ENCODE results near the gene ING4. TPM values are rescaled to one million over a fixed set of nuclear protein-coding genes. Genes with fewer than 3 reads are reported as not detected.

Gene ING4
- total and polyA plus RNA-seq, 12 donors = 22.6 to 87.6 (median 41.3) TPM

GRCh38 chr12:6612652-6613014 lies 50.3 kb downstream of the ING4 start:
- no peak for TF ChIP-seq POLR2A (IDR thresholded peaks at IDR 0.05)
- TF ChIP-seq CTCF (IDR thresholded peaks at IDR 0.05) = no peak
- H3K4me3 ChIP-seq = peak overlapping the region in 1 of 4 donors; percentile 24
- H3K9me3 ChIP-seq (replicated peaks in 1 of 3) = no peaks in the 10 kb centered on the region
- WGBS, 4 donors = 7 to 54% (median 48%) methylated on average over 2 to 7 of the region's 7 CpGs
- peaks cover 24 to 27% of the 10 kb centered on the region in 2 donors for H3K4me1 ChIP-seq (replicated peaks in 1 of 2)
- intact Hi-C loops (cut with DNase I) = loop anchor here in 1 of 2 donors (10.0 kb wide), 1 partner anchor 52 kb away; the partner anchor contains the start of gene ING4
- no peaks in the 10 kb centered on the region for H3K27me3 ChIP-seq
- peak overlapping the region; percentile 41 to 95 (median 80) for H3K27ac ChIP-seq
- peak in 2 of 7 donors; percentile 59 to 63 for DNase-seq
- H3K36me3 ChIP-seq (replicated peaks in 1 of 2) = no peaks in the 10 kb centered on the region

GRCh38 chr12:6612247-6612646 lies 50.7 kb downstream of the ING4 start:
- Histone ChIP-seq H3K36me3 (replicated peaks in 1 of 2) (no peaks in the 10 kb centered on the region), H3K27me3 (no peaks in the 10 kb centered on the region), H3K4me1 (replicated peaks in 1 of 2) (peaks cover 24 to 27% of the 10 kb centered on the region in 2 donors), H3K4me3 (no peak overlapping the region), H3K9me3 (replicated peaks in 1 of 3) (no peaks in the 10 kb centered on the region), H3K27ac (peak overlapping the region in 4 of 5 donors; percentile 79 to 95 (median 87))
- 64 to 89% (median 77%) methylated on average over 5 to 6 of the region's 6 CpGs for WGBS, 4 donors
- no peak for DNase-seq
- TF ChIP-seq CTCF (IDR thresholded peaks at IDR 0.05) (no peak), POLR2A (IDR thresholded peaks at IDR 0.05) (no peak)
- intact Hi-C loops (cut with DNase I) = loop anchor here in 1 of 2 donors (10.0 kb wide), 1 partner anchor 53 kb away; the partner anchor contains the start of gene ING4

- Histone ChIP-seq H3K4me1 (replicated peaks in 1 of 2) (peaks cover 39 to 40% of the 10 kb centered on the region in 2 donors), H3K27me3 (no peaks in the 10 kb centered on the region), H3K36me3 (replicated peaks in 1 of 2) (no peaks in the 10 kb centered on the region), H3K4me3 (no peak overlapping the region), H3K27ac (peak overlapping the region in 4 of 5 donors; percentile 10 to 99 (median 60)), H3K9me3 (replicated peaks in 1 of 3) (no peaks in the 10 kb centered on the region)
- DNase-seq = peak in 6 of 7 donors; percentile 24 to 68 (median 37)
- WGBS, 4 donors = 53 to 62% (median 60%) methylated on average over 8 of the region's 8 CpGs
- TF ChIP-seq CTCF (IDR thresholded peaks at IDR 0.05) (peak in 1 of 6 experiments; percentile 2), POLR2A (IDR thresholded peaks at IDR 0.05) (no peak)
- intact Hi-C loops (cut with DNase I) = no loop called here
Measured at GRCh38 chr12:6608592-6609281, 54.2 kb downstream of the ING4 start.

- no peak overlapping the region for H3K4me3 ChIP-seq
- H3K36me3 ChIP-seq (replicated peaks in 1 of 2) = no peaks in the 10 kb centered on the region
- H3K9me3 ChIP-seq (replicated peaks in 1 of 3) = no peaks in the 10 kb centered on the region
- intact Hi-C loops (cut with DNase I) = no loop called here
- H3K27ac ChIP-seq = peak overlapping the region; percentile 10 to 99 (median 54)
- TF ChIP-seq CTCF (IDR thresholded peaks at IDR 0.05) (peak in 1 of 6 experiments; percentile 3), POLR2A (IDR thresholded peaks at IDR 0.05) (no peak)
- peak; percentile 52 to 79 (median 62) for DNase-seq
- H3K4me1 ChIP-seq (replicated peaks in 1 of 2) = peaks cover 41 to 42% of the 10 kb centered on the region in 2 donors
- 1 to 5% (median 3%) methylated on average over 8 of the region's 8 CpGs for WGBS, 4 donors
- no peaks in the 10 kb centered on the region for H3K27me3 ChIP-seq
Measured at GRCh38 chr12:6607751-6608591, 54.9 kb downstream of the ING4 start.

Data from adrenal gland (tissue), 12 donors.